Endodermal cell (in vitro differentiated cells): ENCODE results near the gene CENPA. TPM values are rescaled to one million over a fixed set of nuclear protein-coding genes. Genes with fewer than 3 reads are reported as not detected.
"Not testable (repeated sequence)": the region's sequence is repeated elsewhere in the genome, so short reads cannot be mapped to it uniquely, and the experiment has no call there.

Experiments
- DNase-seq: peaks from one replicate; pipeline ENCODE4 v3.0.0-alpha.2; 2017
- H3K27ac ChIP-seq: 2 replicates; pipeline ENCODE4 v1.5.1; 2013; ENCODE audit warnings: mild to moderate bottlenecking, low read depth, low read length, moderate library complexity
- H3K27me3 ChIP-seq: 2 replicates; pipeline ENCODE4 v1.6.1; 2013; ENCODE audit warnings: mild to moderate bottlenecking, low read length, moderate library complexity; ENCODE audit not compliant: insufficient read depth, control insufficient read depth, poor library complexity, severe bottlenecking
- H3K36me3 ChIP-seq: 2 replicates; pipeline ENCODE4 v1.7.0; 2013; ENCODE audit warnings: mild to moderate bottlenecking, low read length, moderate library complexity; ENCODE audit not compliant: control insufficient read depth, insufficient read depth
- H3K4me1 ChIP-seq: one replicate; pipeline ENCODE4 v1.7.0; 2013; ENCODE audit warnings: low read length; ENCODE audit not compliant: control insufficient read depth, insufficient read depth
- H3K4me3 ChIP-seq: 2 replicates; pipeline ENCODE4 v1.5.1; 2013; ENCODE audit warnings: mild to moderate bottlenecking, low read length, moderate library complexity
- H3K9ac ChIP-seq: 2 replicates; pipeline ENCODE4 v1.6.1; 2013; ENCODE audit warnings: mild to moderate bottlenecking, low read length, moderate library complexity; ENCODE audit not compliant: poor library complexity, severe bottlenecking; ENCODE audit errors: extremely low read depth
- H3K9me3 ChIP-seq: 2 replicates; pipeline ENCODE4 v1.6.1; 2013; ENCODE audit warnings: mild to moderate bottlenecking, low read length, moderate library complexity; ENCODE audit not compliant: control insufficient read depth
- H3K27ac Mint-ChIP-seq: 2 replicates; pipeline ENCODE4 v1.8.0; 2020; ENCODE audit warnings: mixed read lengths
- H3K27me3 Mint-ChIP-seq: 2 replicates; pipeline ENCODE4 v1.8.0; 2021; ENCODE audit warnings: mild to moderate bottlenecking, mixed read lengths; ENCODE audit not compliant: insufficient read depth
- H3K36me3 Mint-ChIP-seq: 2 replicates; pipeline ENCODE4 v1.8.0; 2020; ENCODE audit warnings: low read depth, mixed read lengths
- H3K4me1 Mint-ChIP-seq: 2 replicates; pipeline ENCODE4 v1.8.0; 2020; ENCODE audit warnings: mixed read lengths
- H3K4me3 Mint-ChIP-seq: 2 replicates; pipeline ENCODE4 v1.8.0; 2020; ENCODE audit warnings: mild to moderate bottlenecking, moderate library complexity, mixed read lengths
- H3K9me3 Mint-ChIP-seq: 2 replicates; pipeline ENCODE4 v1.8.0; 2020; ENCODE audit warnings: mild to moderate bottlenecking, mixed read lengths
- WGBS, 2 experiments: methylation state at CpG; one replicate each; pipeline versions ENCODE4 v1.1.5 to v1.1.7; 2013; ENCODE audit warnings: missing lambda C conversion rate in 2 of 2, mixed read lengths in 1 of 2; ENCODE audit not compliant: insufficient coverage in 1 of 2, insufficient read length in 1 of 2; 5-methylcytosine and 5-hydroxymethylcytosine counted together
- total RNA-seq, 2 donors: library from RNA; stranded (reverse); fragmentation: NEBNext Ultra II Directional in 1 of 2; extraction: Animal tissue kit (Norgen Biotek cat#: 25700) in 1 of 2; gene quantifications; 2 replicates in 1 of 2; 3 replicates in 1 of 2; pipeline ENCODE4 v1.2.1, GENCODE V29; 2021
- TF ChIP-seq, protein P1 (sequence below): fragments of 200-600 bp; sonication (generic); conservative IDR thresholded peaks from 2 replicates; pipeline ENCODE4 v1.5.0; 2021; ENCODE audit warnings: antibody characterized with exemption, mild to moderate bottlenecking

Gene CENPA
- total RNA-seq, 2 donors from 2014 or later, result 21.5 to 38.3 TPM

DNA sequence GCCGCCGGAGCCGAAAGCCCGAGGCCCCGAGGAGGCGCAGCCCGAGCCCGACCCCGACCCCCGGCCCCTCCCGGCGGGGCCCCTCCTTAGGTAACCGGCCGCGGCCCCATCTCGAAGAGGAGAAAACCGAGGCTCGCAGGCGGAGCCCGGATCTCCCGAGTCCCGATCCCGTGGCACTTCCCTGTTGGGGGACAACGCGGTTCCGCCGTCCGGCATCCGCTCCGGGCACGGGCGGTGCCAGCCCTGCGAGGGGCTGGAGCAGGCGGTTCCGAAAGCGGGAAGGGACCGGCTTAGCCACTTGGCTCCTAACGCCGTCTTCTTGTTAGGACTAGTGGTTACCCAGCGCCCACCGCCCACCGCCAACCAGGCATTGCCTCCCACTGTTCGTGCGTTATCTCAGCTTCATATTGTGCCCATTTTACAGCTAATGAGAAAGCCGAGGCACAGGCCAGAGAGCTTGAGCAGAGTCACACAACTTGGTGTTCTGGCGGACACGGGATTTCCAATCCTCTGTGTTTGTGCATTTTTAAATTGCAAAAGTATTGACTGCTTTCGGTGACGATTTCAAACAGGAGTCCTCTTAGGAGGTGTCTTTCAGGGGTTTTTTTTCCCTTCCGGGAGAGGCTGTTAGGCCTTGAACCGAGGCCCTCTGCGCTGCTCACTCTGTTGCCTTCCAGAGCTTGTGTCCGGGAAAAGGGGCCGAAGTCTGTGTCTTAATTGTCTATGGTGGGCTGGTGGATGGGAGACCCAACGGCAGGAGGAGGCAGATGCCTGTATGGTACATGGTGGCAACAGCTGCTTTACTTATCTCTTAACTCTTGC lies 562 bp downstream of the CENPA start:
- Mint-ChIP-seq H3K36me3 (peaks cover 27% of the 10 kb centered on the region), H3K27ac (peak overlapping the region; percentile 59), H3K4me3 (peak overlapping the region; percentile 74), H3K27me3 (no peaks in the 10 kb centered on the region), H3K9me3 (peaks cover 3% of the 10 kb centered on the region), H3K4me1 (peaks cover 6% of the 10 kb centered on the region)
- H3K4me1 ChIP-seq, result no peaks in the 10 kb centered on the region
- 8 to 10% methylated on average over 38 to 55 of the region's 55 CpGs for WGBS, 2 experiments
- peak overlapping the region; percentile 75 for H3K9ac ChIP-seq
- H3K4me3 ChIP-seq, result peak overlapping the region; percentile 83
- peaks cover 14% of the 10 kb centered on the region for H3K9me3 ChIP-seq
- no peak overlapping the region for H3K27ac ChIP-seq
- DNase-seq, result peak; percentile 73
- TF ChIP-seq, protein P1, sequence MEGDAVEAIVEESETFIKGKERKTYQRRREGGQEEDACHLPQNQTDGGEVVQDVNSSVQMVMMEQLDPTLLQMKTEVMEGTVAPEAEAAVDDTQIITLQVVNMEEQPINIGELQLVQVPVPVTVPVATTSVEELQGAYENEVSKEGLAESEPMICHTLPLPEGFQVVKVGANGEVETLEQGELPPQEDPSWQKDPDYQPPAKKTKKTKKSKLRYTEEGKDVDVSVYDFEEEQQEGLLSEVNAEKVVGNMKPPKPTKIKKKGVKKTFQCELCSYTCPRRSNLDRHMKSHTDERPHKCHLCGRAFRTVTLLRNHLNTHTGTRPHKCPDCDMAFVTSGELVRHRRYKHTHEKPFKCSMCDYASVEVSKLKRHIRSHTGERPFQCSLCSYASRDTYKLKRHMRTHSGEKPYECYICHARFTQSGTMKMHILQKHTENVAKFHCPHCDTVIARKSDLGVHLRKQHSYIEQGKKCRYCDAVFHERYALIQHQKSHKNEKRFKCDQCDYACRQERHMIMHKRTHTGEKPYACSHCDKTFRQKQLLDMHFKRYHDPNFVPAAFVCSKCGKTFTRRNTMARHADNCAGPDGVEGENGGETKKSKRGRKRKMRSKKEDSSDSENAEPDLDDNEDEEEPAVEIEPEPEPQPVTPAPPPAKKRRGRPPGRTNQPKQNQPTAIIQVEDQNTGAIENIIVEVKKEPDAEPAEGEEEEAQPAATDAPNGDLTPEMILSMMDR, result no peak
- no peaks in the 10 kb centered on the region for H3K27me3 ChIP-seq
- H3K36me3 ChIP-seq, result peaks cover 27% of the 10 kb centered on the region

DNA sequence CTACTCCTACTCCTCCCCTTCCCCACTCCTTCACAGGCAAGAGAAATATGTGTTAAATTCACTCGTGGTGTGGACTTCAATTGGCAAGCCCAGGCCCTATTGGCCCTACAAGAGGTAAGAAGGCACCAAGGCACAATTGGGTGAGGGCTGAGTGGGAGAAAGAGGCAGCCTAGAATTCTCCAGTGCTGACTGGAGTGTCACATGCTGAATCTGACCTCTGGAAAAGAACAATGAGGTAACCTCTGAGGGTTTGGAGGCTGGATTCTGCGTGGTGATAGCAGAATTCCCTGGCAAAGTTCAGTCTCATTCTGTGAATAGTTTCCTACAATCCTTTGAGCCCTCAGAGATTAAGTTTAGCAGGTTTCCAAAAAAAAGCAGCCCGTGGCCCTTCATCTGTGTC lies 6.9 kb downstream of the CENPA start:
- peaks cover 14% of the 10 kb centered on the region for H3K9me3 ChIP-seq
- peaks cover 4% of the 10 kb centered on the region for H3K4me1 ChIP-seq
- H3K27ac ChIP-seq, result no peak overlapping the region
- peaks cover 68% of the 10 kb centered on the region for H3K36me3 ChIP-seq
- no peak overlapping the region for H3K9ac ChIP-seq
- Mint-ChIP-seq H3K4me1 (peaks cover 26% of the 10 kb centered on the region), H3K27ac (peak overlapping the region; percentile 28), H3K9me3 (peaks cover 3% of the 10 kb centered on the region), H3K36me3 (peaks cover 62% of the 10 kb centered on the region), H3K27me3 (no peaks in the 10 kb centered on the region), H3K4me3 (no peak overlapping the region)
- 46 to 60% methylated on average over 2 to 3 of the region's 3 CpGs for WGBS, 2 experiments
- no peak overlapping the region for H3K4me3 ChIP-seq
- TF ChIP-seq, protein P1, result no peak
- DNase-seq, result no peak
- no peaks in the 10 kb centered on the region for H3K27me3 ChIP-seq

DNA sequence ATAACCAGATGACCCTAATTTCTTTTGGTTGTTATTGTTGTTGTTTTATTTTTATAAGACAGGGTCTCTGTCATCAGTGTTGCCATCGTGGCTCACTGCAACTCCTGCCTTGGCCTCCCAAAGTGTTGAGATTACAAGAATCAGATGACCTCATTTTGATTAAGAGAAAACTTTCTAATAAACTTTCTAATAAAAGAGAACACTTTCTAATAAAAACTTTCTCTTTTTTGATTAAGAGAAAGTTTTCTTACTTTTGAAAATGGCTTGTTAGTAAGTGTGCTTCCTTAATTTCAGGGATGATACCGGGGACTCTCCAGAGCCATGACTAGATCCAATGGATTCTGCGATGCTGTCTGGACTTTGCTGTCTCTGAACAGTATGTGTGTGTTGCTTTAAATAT lies 7.7 kb downstream of the CENPA start:
- WGBS, 2 experiments, result 91 to 98% methylated on average over 3 of the region's 3 CpGs
- H3K4me1 ChIP-seq, result peaks cover 4% of the 10 kb centered on the region
- H3K9me3 ChIP-seq, result peaks cover 14% of the 10 kb centered on the region
- H3K9me3 Mint-ChIP-seq, result peaks cover 3% of the 10 kb centered on the region
- no peaks in the 10 kb centered on the region for H3K27me3 Mint-ChIP-seq
- H3K4me3 ChIP-seq, result no peak overlapping the region
- H3K27me3 ChIP-seq, result no peaks in the 10 kb centered on the region
- DNase-seq, result no peak
- no peak overlapping the region for H3K4me3 Mint-ChIP-seq
- peaks cover 59% of the 10 kb centered on the region for H3K36me3 Mint-ChIP-seq
- no peak overlapping the region for H3K27ac ChIP-seq
- no peak overlapping the region for H3K27ac Mint-ChIP-seq
- H3K9ac ChIP-seq, result no peak overlapping the region
- TF ChIP-seq, protein P1, result no peak
- peaks cover 26% of the 10 kb centered on the region for H3K4me1 Mint-ChIP-seq
- H3K36me3 ChIP-seq, result peaks cover 72% of the 10 kb centered on the region

DNA sequence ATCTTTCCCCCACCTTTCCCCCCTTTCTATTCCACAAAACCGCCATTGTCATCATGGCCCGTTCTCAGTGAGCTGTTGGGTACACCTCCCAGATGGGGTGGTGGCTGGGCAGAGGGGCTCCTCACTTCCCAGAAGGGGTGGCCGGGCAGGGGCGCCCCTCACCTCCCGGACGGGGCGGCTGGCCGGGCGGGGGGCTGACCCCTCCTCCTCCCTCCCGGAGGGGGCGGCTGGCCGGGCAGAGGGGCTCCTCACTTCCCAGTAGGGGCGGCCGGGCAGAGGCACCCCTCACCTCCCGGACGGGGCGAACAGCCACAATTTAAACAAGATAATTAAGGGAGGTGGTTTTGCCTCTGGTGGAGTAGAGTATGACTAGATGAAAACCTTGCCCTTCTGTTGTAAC lies 9.3 kb downstream of the CENPA start:
- H3K27me3 Mint-ChIP-seq, H3K27me3 ChIP-seq, H3K4me3 ChIP-seq, H3K27ac Mint-ChIP-seq, H3K9me3 ChIP-seq, H3K4me3 Mint-ChIP-seq, H3K9ac ChIP-seq, H3K4me1 ChIP-seq, DNase-seq, H3K27ac ChIP-seq, H3K9me3 Mint-ChIP-seq: not testable (repeated sequence)
- WGBS, 2 experiments, result 90 to 98% methylated on average over 5 to 17 of the region's 17 CpGs
- H3K4me1 Mint-ChIP-seq, result peaks cover 23% of the 10 kb centered on the region
- peaks cover 62% of the 10 kb centered on the region for H3K36me3 ChIP-seq
- H3K36me3 Mint-ChIP-seq, result peaks cover 52% of the 10 kb centered on the region
